ENCODE results near the gene MEI4.

The MEI4 gene

GRCh38 chr6:77812304-77812703, 159.5 kb downstream of the MEI4 start:
- no peak overlapping the region for H3K4me3 ChIP-seq (ENCODE audit: low read depth, low read length)
- TF ChIP-seq CTCF (IDR thresholded peaks at IDR 0.05; ENCODE audit: control insufficient read depth, extremely low read depth, insufficient read depth) = no peak
- DNase-seq (ENCODE audit: low read depth) = no peak

GRCh38 chr6:77813090-77813489, 160.3 kb downstream of the MEI4 start:
- no peak for TF ChIP-seq CTCF (IDR thresholded peaks at IDR 0.05; ENCODE audit: control insufficient read depth, extremely low read depth, insufficient read depth)
- no peak for DNase-seq (ENCODE audit: low read depth)
- no peak overlapping the region for H3K4me3 ChIP-seq (ENCODE audit: low read depth, low read length)

GRCh38 chr6:77814119-77814518, 161.3 kb downstream of the MEI4 start:
- H3K4me3 ChIP-seq (ENCODE audit: low read depth, low read length) = no peak overlapping the region
- no peak for DNase-seq (ENCODE audit: low read depth)
- no peak for TF ChIP-seq CTCF (IDR thresholded peaks at IDR 0.05; ENCODE audit: control insufficient read depth, extremely low read depth, insufficient read depth)

- no peak for DNase-seq (ENCODE audit: low read depth)
These were observed 162.7 kb downstream of the MEI4 start for GRCh38 chr6:77815531-77815930.

GRCh38 chr6:77816766-77817270, 164.0 kb downstream of the MEI4 start:
- DNase-seq (ENCODE audit: low read depth) = no peak
- H3K4me3 ChIP-seq (ENCODE audit: low read depth, low read length) = no peak overlapping the region
- TF ChIP-seq CTCF (IDR thresholded peaks at IDR 0.05; ENCODE audit: control insufficient read depth, extremely low read depth, insufficient read depth) = no peak

More at GRCh38 chr6:77815531-77815930, 162.7 kb downstream of the MEI4 start:
- no peak for TF ChIP-seq CTCF (IDR thresholded peaks at IDR 0.05; ENCODE audit: control insufficient read depth, extremely low read depth, insufficient read depth)
- H3K4me3 ChIP-seq (ENCODE audit: low read depth, low read length) = no peak overlapping the region

GRCh38 chr6:77822265-77822664, 169.4 kb downstream of the MEI4 start:
- no peak for DNase-seq (ENCODE audit: low read depth)
- H3K4me3 ChIP-seq (ENCODE audit: low read depth, low read length) = no peak overlapping the region
- no peak for TF ChIP-seq CTCF (IDR thresholded peaks at IDR 0.05; ENCODE audit: control insufficient read depth, extremely low read depth, insufficient read depth)

- H3K4me3 ChIP-seq (ENCODE audit: low read depth, low read length) = no peak overlapping the region
- DNase-seq (ENCODE audit: low read depth) = no peak
- TF ChIP-seq CTCF (IDR thresholded peaks at IDR 0.05; ENCODE audit: control insufficient read depth, extremely low read depth, insufficient read depth) = no peak
These were observed 172.4 kb downstream of the MEI4 start for GRCh38 chr6:77825204-77825603.

Measured in LNCaP clone FGC (cell line).